Ramos (cell line): Measurements from ENCODE around the gene UNC13D.
"Not testable (repeated sequence)": the region's sequence is repeated elsewhere in the genome, so short reads cannot be mapped to it uniquely, and the experiment has no call there.

Experiments
- in situ Hi-C: fragments of 300-500 bp; cut with MboI; formaldehyde crosslinking; loops from one replicate; pipeline ENCODE4 v1.14.3; 2022; ENCODE audit warnings: low sequenced_read_pairs; ENCODE audit not compliant: unreplicated experiment

Gene UNC13D

GRCh38 chr17:75875182-75875939 is 31.2 kb upstream of the UNC13D start:
- in situ Hi-C loops, result no loop called here

- in situ Hi-C loops, result no loop called here
Observed at GRCh38 chr17:75874323-75875181, 30.3 kb upstream of the UNC13D start.

- in situ Hi-C loops, result no loop called here
Observed at GRCh38 chr17:75873587-75874322, 29.6 kb upstream of the UNC13D start.

DNA sequence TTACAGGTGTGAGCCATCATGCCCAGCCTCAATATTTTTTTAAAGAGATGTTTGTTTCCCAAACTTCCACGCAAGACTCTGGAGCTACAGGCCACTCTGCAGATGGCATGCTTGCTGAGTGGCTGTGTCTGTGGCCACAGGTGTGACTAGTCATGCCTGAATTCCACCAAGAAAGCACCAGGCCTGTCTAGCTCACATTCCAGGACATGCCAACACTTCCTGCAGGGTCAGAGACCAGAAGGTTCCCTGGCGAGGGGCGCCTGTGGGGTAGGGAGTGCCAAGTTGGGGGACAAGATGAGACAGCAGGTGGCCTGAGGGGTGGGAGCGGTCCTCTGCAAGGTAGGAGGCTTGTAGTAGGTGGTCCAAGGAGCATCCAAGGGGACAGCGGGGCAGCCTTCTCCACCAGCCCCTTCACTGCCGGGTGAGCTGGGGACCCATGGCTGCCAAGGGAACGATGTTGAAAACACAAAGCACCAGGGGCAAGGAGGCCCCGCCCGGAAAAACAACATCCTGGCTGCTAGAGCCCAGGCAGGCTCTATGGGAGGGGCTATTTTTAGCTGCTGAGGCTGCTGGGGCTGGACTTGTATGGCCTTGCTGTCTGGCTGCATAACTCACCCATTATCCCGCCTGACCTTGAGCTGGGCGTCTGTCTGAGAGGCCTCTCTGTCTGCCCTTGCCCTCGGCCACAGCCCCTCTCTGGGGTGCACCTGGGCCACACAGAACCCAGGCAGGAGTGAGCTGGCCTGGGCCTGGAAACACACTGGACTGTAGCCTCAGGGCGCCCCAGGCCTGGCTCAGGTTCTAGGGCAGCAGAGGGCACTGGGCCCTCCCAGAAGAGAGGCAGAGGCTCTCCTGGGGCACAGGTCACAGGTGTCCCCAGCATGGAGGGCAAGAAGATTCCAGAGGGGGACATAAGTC is 28.5 kb upstream of the UNC13D start:
- in situ Hi-C loops, result no loop called here

DNA sequence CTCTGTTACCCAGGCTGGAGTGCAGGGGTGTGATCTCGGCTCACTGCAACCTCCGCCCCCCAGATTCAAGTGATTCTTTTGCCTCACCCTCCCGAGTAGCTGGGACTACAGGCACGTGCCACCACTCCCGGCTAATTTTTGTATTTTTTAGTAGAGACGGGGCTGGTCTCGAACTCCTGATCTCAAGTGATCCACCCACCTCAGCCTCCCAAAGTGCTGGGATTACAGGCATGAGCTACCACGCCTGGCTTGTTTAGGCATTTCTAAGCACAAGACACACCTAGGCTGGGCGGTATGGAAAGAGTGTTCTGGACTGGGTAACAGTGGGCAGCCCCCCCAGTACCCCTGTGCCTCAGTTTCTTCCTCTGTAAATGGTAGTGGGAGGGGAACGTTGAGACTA is 26.0 kb upstream of the UNC13D start:
- in situ Hi-C loops, result not testable (repeated sequence)

- in situ Hi-C loops, result no loop called here
Observed at GRCh38 chr17:75869282-75870141, 25.3 kb upstream of the UNC13D start.

- in situ Hi-C loops, result not testable (repeated sequence)
Observed at GRCh38 chr17:75868730-75869281, 24.6 kb upstream of the UNC13D start.

GRCh38 chr17:75865404-75866188 is 21.4 kb upstream of the UNC13D start:
- in situ Hi-C loops, result not testable (repeated sequence)

GRCh38 chr17:75864887-75865286 is 20.7 kb upstream of the UNC13D start:
- in situ Hi-C loops, result not testable (repeated sequence)

DNA sequence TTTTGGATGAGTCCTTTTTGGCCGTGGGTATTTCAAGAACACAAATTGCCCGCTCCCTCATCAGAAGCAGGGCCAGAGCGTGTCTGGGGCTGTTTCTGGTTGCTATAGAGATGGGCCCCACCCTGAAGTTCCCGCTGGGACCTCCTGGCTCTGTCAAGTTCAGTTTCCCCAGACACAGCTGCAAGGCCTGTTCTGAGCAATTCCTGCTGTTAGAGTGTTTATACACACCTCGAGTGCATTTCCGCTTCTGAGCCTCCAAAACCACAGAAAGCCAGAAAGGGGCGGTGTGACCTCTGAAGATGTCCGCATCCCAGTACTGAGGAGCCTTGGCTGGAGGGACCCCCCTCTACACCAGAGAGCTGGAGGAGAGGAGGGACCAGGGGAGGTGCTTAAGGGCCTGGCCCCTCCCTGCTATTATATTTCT is 20.3 kb upstream of the UNC13D start:
- in situ Hi-C loops, result no loop called here

- in situ Hi-C loops, result no loop called here
Observed at GRCh38 chr17:75861927-75862317, 17.7 kb upstream of the UNC13D start.

GRCh38 chr17:75859358-75859757 is 15.2 kb upstream of the UNC13D start:
- in situ Hi-C loops, result not testable (repeated sequence)

DNA sequence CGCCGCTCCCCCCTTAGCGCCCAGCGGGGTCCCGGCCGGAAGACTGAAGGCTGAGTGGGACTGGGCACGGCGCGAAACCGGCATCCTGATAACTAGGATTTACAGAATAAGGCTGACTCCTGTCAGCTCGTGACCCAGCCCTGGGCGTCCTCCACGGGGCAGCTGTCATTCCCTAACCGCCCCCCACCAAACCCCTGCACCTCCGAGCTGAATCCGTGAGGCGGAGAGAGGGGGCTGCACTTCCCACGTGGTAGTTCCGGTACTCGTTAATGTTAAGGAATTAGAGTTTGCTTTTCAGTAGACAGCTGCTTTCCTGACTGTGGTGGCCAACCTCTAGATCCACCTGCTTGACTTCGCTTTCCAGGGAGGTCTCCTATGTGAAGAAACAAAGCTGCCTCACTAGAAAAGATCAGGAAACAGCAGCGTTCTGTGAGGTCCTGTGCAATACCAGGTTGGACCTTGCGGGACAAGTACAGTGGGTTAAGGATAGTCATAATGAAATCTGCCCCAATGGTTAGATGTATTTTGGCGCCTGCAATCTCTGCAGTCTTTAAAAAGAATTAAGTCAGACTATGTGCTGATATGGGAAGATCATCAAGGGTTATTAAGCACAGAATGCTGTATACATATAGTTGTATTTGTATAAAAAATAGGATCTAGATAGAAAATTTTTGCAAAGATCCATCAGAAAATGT is 12.0 kb upstream of the UNC13D start:
- in situ Hi-C loops, result no loop called here

GRCh38 chr17:75855310-75856061 is 11.3 kb upstream of the UNC13D start, which contains the start of gene WBP2:
TSS of gene WBP2 (minus strand) at chr17:75855335. CDS start at chr17:75855297, 38 bp downstream.
- in situ Hi-C loops, result no loop called here

- in situ Hi-C loops, result no loop called here
Observed at GRCh38 chr17:75854881-75855309, 10.7 kb upstream of the UNC13D start.

- in situ Hi-C loops, result no loop called here
Observed at GRCh38 chr17:75854101-75854748, 10.0 kb upstream of the UNC13D start.
